CD4-positive, alpha-beta T cell treated with Interleukin-15 for 4 hours (primary cell): ENCODE results near the gene USP17L25.
"Not testable (repeated sequence)": the region's sequence is repeated elsewhere in the genome, so short reads cannot be mapped to it uniquely, and the experiment has no call there.

ENCODE experiments used
- DNase-seq: peaks from one replicate; pipeline ENCODE4 v3.0.0-alpha.2; 2020; ENCODE audit warnings: low spot score

Gene USP17L25, protein sequence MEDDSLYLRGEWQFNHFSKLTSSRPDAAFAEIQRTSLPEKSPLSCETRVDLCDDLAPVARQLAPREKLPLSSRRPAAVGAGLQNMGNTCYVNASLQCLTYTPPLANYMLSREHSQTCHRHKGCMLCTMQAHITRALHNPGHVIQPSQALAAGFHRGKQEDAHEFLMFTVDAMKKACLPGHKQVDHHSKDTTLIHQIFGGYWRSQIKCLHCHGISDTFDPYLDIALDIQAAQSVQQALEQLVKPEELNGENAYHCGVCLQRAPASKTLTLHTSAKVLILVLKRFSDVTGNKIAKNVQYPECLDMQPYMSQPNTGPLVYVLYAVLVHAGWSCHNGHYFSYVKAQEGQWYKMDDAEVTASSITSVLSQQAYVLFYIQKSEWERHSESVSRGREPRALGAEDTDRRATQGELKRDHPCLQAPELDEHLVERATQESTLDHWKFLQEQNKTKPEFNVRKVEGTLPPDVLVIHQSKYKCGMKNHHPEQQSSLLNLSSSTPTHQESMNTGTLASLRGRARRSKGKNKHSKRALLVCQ

DNA sequence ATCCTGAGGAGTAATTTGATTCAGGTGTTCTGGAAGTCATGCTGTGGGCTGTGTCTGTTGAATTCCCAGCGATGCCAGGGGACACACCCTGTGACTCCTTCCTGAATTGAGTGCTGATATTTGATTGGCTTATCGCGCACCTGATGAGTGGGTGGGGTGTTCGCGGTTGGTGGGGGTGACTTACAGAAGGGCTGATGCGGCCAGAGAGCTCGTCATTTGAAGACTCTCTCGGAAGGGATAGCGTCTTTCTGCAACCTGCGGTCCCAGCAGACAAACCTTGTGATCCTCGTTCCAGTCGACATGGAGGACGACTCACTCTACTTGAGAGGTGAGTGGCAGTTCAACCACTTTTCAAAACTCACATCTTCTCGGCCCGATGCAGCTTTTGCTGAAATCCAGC, at the start of gene USP17L25:
USP17L25 (plus strand) TSS at position 301 of the 400 bp plus-strand sequence; CDS start at position 301, 0 bp downstream.
- not testable (repeated sequence) for DNase-seq

DNA sequence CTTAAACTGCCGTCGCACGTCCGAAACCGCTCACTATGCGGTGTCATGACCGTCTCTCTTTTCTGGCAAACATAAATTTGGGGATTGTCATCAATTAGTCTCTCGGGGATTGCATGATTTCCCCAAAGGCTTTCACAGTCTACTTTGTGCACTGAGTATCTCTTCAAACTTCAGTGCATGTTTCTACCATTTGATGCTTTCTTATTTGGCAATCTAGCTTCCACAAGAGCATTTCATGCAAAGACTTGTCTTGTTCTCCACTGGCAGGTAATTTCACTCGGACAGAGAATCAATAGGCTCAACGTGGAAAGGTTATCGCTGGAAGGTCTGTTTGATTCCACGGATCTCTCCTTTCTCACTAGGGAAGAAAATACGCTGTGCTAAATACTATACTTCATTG, 5.5 kb upstream of the USP17L25 start:
- DNase-seq = not testable (repeated sequence)

DNA sequence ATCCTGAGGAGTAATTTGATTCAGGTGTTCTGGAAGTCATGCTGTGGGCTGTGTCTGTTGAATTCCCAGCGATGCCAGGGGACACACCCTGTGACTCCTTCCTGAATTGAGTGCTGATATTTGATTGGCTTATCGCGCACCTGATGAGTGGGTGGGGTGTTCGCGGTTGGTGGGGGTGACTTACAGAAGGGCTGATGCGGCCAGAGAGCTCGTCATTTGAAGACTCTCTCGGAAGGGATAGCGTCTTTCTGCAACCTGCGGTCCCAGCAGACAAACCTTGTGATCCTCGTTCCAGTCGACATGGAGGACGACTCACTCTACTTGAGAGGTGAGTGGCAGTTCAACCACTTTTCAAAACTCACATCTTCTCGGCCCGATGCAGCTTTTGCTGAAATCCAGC, 4.8 kb upstream of the USP17L25 start, which contains the start of gene USP17L24:
USP17L24 (plus strand) TSS at position 301 of the 400 bp plus-strand sequence; CDS start at position 301, 0 bp downstream.
- not testable (repeated sequence) for DNase-seq

DNA sequence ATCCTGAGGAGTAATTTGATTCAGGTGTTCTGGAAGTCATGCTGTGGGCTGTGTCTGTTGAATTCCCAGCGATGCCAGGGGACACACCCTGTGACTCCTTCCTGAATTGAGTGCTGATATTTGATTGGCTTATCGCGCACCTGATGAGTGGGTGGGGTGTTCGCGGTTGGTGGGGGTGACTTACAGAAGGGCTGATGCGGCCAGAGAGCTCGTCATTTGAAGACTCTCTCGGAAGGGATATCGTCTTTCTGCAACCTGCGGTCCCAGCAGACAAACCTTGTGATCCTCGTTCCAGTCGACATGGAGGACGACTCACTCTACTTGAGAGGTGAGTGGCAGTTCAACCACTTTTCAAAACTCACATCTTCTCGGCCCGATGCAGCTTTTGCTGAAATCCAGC, 4.6 kb downstream of the USP17L25 start, which contains the start of gene USP17L26:
USP17L26 (plus strand) TSS at position 301 of the 400 bp plus-strand sequence; CDS start at position 301, 0 bp downstream.
- DNase-seq = not testable (repeated sequence)

DNA sequence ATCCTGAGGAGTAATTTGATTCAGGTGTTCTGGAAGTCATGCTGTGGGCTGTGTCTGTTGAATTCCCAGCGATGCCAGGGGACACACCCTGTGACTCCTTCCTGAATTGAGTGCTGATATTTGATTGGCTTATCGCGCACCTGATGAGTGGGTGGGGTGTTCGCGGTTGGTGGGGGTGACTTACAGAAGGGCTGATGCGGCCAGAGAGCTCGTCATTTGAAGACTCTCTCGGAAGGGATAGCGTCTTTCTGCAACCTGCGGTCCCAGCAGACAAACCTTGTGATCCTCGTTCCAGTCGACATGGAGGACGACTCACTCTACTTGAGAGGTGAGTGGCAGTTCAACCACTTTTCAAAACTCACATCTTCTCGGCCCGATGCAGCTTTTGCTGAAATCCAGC, 9.4 kb downstream of the USP17L25 start, which contains the start of gene USP17L5:
USP17L5 (plus strand) TSS at position 301 of the 400 bp plus-strand sequence; CDS start at position 301, 0 bp downstream.
- not testable (repeated sequence) for DNase-seq

DNA sequence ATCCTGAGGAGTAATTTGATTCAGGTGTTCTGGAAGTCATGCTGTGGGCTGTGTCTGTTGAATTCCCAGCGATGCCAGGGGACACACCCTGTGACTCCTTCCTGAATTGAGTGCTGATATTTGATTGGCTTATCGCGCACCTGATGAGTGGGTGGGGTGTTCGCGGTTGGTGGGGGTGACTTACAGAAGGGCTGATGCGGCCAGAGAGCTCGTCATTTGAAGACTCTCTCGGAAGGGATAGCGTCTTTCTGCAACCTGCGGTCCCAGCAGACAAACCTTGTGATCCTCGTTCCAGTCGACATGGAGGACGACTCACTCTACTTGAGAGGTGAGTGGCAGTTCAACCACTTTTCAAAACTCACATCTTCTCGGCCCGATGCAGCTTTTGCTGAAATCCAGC, 14.1 kb downstream of the USP17L25 start, which contains the start of gene USP17L27:
USP17L27 (plus strand) TSS at position 301 of the 400 bp plus-strand sequence; CDS start at position 301, 0 bp downstream.
- DNase-seq = not testable (repeated sequence)

DNA sequence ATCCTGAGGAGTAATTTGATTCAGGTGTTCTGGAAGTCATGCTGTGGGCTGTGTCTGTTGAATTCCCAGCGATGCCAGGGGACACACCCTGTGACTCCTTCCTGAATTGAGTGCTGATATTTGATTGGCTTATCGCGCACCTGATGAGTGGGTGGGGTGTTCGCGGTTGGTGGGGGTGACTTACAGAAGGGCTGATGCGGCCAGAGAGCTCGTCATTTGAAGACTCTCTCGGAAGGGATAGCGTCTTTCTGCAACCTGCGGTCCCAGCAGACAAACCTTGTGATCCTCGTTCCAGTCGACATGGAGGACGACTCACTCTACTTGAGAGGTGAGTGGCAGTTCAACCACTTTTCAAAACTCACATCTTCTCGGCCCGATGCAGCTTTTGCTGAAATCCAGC, 18.9 kb downstream of the USP17L25 start, which contains the start of gene USP17L28:
USP17L28 (plus strand) TSS at position 301 of the 400 bp plus-strand sequence; CDS start at position 301, 0 bp downstream.
- DNase-seq = not testable (repeated sequence)

DNA sequence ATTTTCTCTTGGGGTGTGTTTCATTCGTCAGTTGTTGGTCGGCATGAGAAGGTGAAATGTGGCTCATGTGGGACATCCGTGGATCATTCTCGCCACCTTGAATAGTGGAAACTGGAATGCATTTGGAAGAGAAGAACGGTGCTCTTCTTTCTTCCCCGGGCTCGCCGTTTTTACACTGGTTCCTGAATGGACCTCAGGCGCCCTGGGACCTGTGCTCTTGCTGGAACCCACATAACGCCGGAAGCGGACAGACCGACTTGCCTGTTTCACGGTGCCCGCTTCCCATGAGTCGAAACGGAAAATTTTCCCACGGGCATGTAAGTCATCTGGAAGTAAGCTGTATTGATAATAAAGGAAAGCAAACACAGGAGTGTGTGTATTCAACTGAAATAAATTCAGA, 21.2 kb downstream of the USP17L25 start:
- DNase-seq = not testable (repeated sequence)

DNA sequence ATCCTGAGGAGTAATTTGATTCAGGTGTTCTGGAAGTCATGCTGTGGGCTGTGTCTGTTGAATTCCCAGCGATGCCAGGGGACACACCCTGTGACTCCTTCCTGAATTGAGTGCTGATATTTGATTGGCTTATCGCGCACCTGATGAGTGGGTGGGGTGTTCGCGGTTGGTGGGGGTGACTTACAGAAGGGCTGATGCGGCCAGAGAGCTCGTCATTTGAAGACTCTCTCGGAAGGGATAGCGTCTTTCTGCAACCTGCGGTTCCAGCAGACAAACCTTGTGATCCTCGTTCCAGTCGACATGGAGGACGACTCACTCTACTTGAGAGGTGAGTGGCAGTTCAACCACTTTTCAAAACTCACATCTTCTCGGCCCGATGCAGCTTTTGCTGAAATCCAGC, 23.6 kb downstream of the USP17L25 start, which contains the start of gene USP17L29:
USP17L29 (plus strand) TSS at position 301 of the 400 bp plus-strand sequence; CDS start at position 301, 0 bp downstream.
- not testable (repeated sequence) for DNase-seq

DNA sequence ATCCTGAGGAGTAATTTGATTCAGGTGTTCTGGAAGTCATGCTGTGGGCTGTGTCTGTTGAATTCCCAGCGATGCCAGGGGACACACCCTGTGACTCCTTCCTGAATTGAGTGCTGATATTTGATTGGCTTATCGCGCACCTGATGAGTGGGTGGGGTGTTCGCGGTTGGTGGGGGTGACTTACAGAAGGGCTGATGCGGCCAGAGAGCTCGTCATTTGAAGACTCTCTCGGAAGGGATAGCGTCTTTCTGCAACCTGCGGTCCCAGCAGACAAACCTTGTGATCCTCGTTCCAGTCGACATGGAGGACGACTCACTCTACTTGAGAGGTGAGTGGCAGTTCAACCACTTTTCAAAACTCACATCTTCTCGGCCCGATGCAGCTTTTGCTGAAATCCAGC, 33.1 kb downstream of the USP17L25 start, which contains the start of gene USP17L30:
USP17L30 (plus strand) TSS at position 301 of the 400 bp plus-strand sequence; CDS start at position 301, 0 bp downstream.
- DNase-seq = not testable (repeated sequence)

DNA sequence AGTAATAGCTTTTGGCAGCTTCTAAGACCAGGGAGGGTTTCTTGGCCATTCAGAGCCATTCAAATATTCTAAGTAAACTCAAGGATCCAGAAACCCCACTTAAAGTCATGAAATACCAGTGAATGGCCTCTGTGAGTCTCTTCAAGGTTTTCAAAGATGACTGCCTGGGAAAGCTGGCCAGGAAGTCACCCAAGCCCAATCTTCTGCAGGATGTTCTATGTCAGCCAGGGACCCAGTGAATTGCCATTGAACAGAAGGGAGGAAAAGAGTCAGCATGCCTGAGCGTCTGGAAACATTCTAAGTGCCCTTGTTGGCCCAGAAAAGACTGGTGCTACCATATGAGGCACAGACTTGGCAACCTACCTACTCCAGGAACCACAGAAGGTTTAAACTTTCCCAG, 50.2 kb downstream of the USP17L25 start:
- not testable (repeated sequence) for DNase-seq
